Osteocyte (in vitro differentiated cells): ENCODE data around the gene NRF1. TPM values are rescaled to one million over a fixed set of nuclear protein-coding genes. Genes with fewer than 3 reads are reported as not detected.

Experiments used
- DNase-seq: peaks from one replicate; pipeline ENCODE4 v3.0.0; 2021; ENCODE audit warnings: mixed read lengths; ENCODE audit not compliant: unreplicated experiment; ENCODE audit errors: extremely low spot score
- H3K27ac Mint-ChIP-seq: one replicate; pipeline ENCODE4 v1.8.0; 2021; ENCODE audit warnings: mild to moderate bottlenecking, mixed read lengths; ENCODE audit not compliant: unreplicated experiment
- H3K27me3 Mint-ChIP-seq: one replicate; pipeline ENCODE4 v1.8.0; 2021; ENCODE audit warnings: mixed read lengths; ENCODE audit not compliant: unreplicated experiment
- H3K36me3 Mint-ChIP-seq: one replicate; pipeline ENCODE4 v1.8.0; 2021; ENCODE audit warnings: mixed read lengths; ENCODE audit not compliant: unreplicated experiment
- H3K4me1 Mint-ChIP-seq: one replicate; pipeline ENCODE4 v1.8.0; 2021; ENCODE audit warnings: mixed read lengths; ENCODE audit not compliant: unreplicated experiment
- H3K4me3 Mint-ChIP-seq: one replicate; pipeline ENCODE4 v1.8.0; 2021; ENCODE audit warnings: mild to moderate bottlenecking, moderate library complexity, mixed read lengths; ENCODE audit not compliant: unreplicated experiment
- H3K9me3 Mint-ChIP-seq: one replicate; pipeline ENCODE4 v1.8.0; 2021; ENCODE audit warnings: mixed read lengths; ENCODE audit not compliant: unreplicated experiment
- total RNA-seq: library from RNA; stranded (reverse); gene quantifications from 2 replicates; pipeline ENCODE4 v1.2.1, GENCODE V29; 2021
- TF ChIP-seq, protein P1 (sequence below): fragments of 200-600 bp; sonication (generic); IDR thresholded peaks from 2 replicates; pipeline ENCODE4 v1.5.0; 2021; ENCODE audit warnings: antibody characterized with exemption, mild to moderate bottlenecking, moderate library complexity

The NRF1 gene
- total RNA-seq, 1 donor from 2014 or later = 20.7 TPM

DNA sequence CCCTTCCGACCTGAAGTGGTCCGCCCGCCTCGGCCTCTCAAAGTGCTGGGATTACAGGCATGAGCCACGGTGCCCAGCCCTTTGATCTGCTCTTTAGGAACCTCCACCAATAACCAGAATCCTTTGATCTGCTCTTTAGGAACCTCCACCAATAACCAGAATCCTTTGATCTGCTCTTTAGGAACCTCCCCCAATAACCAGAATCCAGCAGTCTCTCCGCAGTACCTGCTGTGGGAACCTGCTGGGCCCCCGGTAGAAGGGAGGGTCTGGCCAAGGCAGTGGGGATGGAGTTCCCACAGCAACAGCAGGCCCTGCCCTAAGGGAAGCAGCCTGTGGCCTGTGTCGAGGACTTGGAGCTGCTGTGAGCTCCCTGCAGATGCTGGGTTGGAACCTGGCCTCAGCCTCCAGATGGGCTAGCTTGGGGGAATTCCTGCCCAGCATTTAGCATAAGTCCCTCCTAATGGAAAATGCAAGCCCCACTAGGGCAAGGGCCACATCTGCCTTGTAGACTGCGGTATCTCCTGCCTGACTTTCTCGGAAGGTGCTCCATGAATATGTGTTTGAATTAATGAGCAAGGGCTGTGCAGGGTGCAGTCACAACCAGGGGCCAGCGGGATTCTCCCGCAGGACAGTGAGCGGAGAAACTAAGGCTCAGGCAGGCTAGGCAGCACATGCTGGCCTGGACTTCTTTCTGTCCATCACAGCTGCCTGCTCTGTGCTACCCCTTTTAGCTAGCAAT is 175.5 kb downstream of the NRF1 start:
- H3K27me3 Mint-ChIP-seq = peaks cover 63% of the 10 kb centered on the region
- H3K36me3 Mint-ChIP-seq = no peaks in the 10 kb centered on the region
- no peak overlapping the region for H3K4me3 Mint-ChIP-seq
- H3K27ac Mint-ChIP-seq = no peak overlapping the region
- no peaks in the 10 kb centered on the region for H3K9me3 Mint-ChIP-seq
- DNase-seq = no peak
- TF ChIP-seq, protein P1, sequence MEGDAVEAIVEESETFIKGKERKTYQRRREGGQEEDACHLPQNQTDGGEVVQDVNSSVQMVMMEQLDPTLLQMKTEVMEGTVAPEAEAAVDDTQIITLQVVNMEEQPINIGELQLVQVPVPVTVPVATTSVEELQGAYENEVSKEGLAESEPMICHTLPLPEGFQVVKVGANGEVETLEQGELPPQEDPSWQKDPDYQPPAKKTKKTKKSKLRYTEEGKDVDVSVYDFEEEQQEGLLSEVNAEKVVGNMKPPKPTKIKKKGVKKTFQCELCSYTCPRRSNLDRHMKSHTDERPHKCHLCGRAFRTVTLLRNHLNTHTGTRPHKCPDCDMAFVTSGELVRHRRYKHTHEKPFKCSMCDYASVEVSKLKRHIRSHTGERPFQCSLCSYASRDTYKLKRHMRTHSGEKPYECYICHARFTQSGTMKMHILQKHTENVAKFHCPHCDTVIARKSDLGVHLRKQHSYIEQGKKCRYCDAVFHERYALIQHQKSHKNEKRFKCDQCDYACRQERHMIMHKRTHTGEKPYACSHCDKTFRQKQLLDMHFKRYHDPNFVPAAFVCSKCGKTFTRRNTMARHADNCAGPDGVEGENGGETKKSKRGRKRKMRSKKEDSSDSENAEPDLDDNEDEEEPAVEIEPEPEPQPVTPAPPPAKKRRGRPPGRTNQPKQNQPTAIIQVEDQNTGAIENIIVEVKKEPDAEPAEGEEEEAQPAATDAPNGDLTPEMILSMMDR = no peak
- H3K4me1 Mint-ChIP-seq = peaks cover 27% of the 10 kb centered on the region

DNA sequence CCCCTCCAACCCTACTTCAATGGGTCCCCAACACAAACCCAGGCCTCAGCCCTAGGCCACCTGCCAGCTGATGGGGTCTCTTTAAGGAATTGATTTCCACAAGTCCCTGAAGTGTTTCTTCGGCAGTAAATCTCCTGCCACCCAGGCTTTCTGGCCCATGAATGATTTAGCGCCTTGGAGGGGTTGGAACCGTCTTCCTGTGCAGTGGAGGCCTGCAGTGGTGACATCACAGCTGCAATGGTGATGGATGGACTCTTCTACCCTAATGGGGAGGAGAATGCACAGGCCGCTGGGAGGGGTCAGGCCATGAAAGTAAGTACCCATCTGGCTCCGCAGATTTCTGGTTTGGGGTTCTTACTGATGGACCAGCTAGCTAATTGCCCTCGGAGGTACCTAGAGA is 177.5 kb downstream of the NRF1 start:
- Mint-ChIP-seq H3K4me1 (peaks cover 10% of the 10 kb centered on the region), H3K9me3 (no peaks in the 10 kb centered on the region), H3K27me3 (peaks cover 46% of the 10 kb centered on the region), H3K4me3 (no peak overlapping the region), H3K36me3 (no peaks in the 10 kb centered on the region), H3K27ac (no peak overlapping the region)
- TF ChIP-seq, protein P1 = no peak
- DNase-seq = no peak

DNA sequence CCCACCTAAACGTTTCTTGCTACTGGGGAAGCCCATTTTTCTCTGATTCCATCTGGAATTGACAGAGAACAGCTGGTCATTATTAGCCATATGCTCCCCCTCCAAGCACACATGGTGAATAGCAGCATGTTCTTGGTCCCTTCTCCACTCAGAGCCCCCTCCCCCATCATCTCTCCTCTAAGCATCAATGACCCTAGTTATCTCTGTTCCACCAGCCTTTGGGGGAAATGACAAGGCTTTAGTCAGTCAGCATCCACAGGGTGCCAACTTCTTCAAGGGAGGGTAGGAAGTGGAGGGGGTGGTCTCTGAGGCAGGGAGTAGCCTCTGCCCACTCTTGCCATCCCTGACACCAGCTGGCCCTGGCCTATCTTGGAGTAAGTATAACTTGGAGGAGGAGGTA is 178.1 kb downstream of the NRF1 start:
- TF ChIP-seq, protein P1 = no peak
- H3K27me3 Mint-ChIP-seq = peaks cover 45% of the 10 kb centered on the region
- DNase-seq = no peak
- H3K27ac Mint-ChIP-seq = no peak overlapping the region
- H3K4me3 Mint-ChIP-seq = no peak overlapping the region
- H3K36me3 Mint-ChIP-seq = no peaks in the 10 kb centered on the region
- peaks cover 10% of the 10 kb centered on the region for H3K4me1 Mint-ChIP-seq
- no peaks in the 10 kb centered on the region for H3K9me3 Mint-ChIP-seq

DNA sequence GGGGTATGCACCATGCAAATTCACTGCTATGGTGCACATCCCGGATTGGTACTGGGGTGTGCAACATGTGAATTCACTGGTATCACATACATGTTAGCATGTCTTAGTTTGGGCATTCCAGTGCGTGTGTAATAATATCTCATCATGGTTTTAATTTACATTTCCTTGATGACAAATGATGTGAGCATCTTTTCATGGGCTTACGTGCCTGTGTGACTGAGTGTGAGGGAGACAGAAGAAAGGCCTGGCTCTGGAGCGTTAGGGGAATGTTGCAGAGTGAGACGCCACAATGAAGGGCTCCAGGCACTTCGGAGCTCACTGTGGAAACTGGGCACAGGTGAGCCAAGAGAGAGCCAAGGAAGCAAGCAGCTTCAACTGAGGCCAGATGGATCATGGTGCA is 178.6 kb downstream of the NRF1 start:
- H3K36me3 Mint-ChIP-seq = no peaks in the 10 kb centered on the region
- no peak overlapping the region for H3K27ac Mint-ChIP-seq
- H3K27me3 Mint-ChIP-seq = peaks cover 40% of the 10 kb centered on the region
- peaks cover 9% of the 10 kb centered on the region for H3K4me1 Mint-ChIP-seq
- DNase-seq = no peak
- TF ChIP-seq, protein P1 = no peak
- no peaks in the 10 kb centered on the region for H3K9me3 Mint-ChIP-seq
- H3K4me3 Mint-ChIP-seq = no peak overlapping the region

DNA sequence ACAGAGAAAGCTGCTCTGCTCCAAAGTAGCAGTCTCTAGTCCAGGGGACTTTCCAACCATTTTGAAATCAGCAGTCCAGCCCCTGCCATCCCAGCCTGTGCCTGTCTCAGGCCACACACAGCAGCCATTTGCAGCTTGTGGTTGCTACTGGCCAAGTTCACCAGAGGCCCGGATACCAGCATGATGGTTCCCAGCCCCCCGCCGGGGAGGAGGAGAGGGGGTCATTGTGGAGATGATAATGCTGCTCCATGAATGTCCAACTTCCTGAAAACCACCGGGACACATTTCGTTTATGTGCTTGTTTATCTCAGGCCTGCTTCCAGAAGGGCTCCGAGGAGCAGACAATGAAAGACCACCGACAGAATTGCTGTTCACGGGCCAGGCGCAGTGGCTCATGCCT is 181.2 kb downstream of the NRF1 start:
- no peak for DNase-seq
- no peaks in the 10 kb centered on the region for H3K36me3 Mint-ChIP-seq
- H3K4me1 Mint-ChIP-seq = no peaks in the 10 kb centered on the region
- TF ChIP-seq, protein P1 = no peak
- H3K9me3 Mint-ChIP-seq = no peaks in the 10 kb centered on the region
- no peak overlapping the region for H3K27ac Mint-ChIP-seq
- H3K27me3 Mint-ChIP-seq = peaks cover 15% of the 10 kb centered on the region
- no peak overlapping the region for H3K4me3 Mint-ChIP-seq
